PC-3 (cell line): ENCODE data around the gene DNAJC6.

Experiments used
- CTCF ChIP-seq: fragments of 300-600 bp; sonication (generic); conservative IDR thresholded peaks from 2 replicates; pipeline ENCODE4 v1.5.1; 2017; ENCODE audit warnings: antibody characterized with exemption, low read depth, mild to moderate bottlenecking, low read length
- EZH2 ChIP-seq: fragments of 300-600 bp; sonication (generic); IDR thresholded peaks from one replicate; pipeline ENCODE4 v1.6.1; 2017; ENCODE audit warnings: antibody characterized with exemption, mild to moderate bottlenecking, low read length; ENCODE audit not compliant: unreplicated experiment
- EZH2phosphoT487 ChIP-seq: fragments of 300-600 bp; sonication (generic); IDR thresholded peaks from 2 replicates; pipeline ENCODE4 v1.6.1; 2018; ENCODE audit warnings: mild to moderate bottlenecking, antibody characterized with exemption, low read length, borderline replicate concordance

- no peak for TF ChIP-seq CTCF
- TF ChIP-seq EZH2, result no peak
- no peak for TF ChIP-seq EZH2phosphoT487
These were observed 48.4 kb upstream of the DNAJC6 start for GRCh38 chr1:65260851-65261473.
